ENCODE results near the gene CRYBB2.
A peak's percentile ranks its signal among the peaks of the same experiment; 100 is the strongest.
"Not testable (repeated sequence)": the region's sequence is repeated elsewhere in the genome, so short reads cannot be mapped to it uniquely, and the experiment has no call there.

CRYBB2 gene

GRCh38 chr22:25200967-25201366, 18.5 kb upstream of the CRYBB2 start:
- DNase-seq, result no peak

- DNase-seq, result no peak
Measured at GRCh38 chr22:25201557-25202273, 17.7 kb upstream of the CRYBB2 start.

GRCh38 chr22:25202290-25202921, 17.0 kb upstream of the CRYBB2 start:
- DNase-seq, result peak; percentile 6

- DNase-seq, result no peak
Measured at GRCh38 chr22:25203082-25203481, 16.4 kb upstream of the CRYBB2 start.

GRCh38 chr22:25204547-25204946, 14.9 kb upstream of the CRYBB2 start:
- not testable (repeated sequence) for DNase-seq

GRCh38 chr22:25205847-25206246, 13.6 kb upstream of the CRYBB2 start:
- DNase-seq, result no peak

GRCh38 chr22:25206998-25207397, 12.4 kb upstream of the CRYBB2 start:
- no peak for DNase-seq

GRCh38 chr22:25207553-25208157, 11.8 kb upstream of the CRYBB2 start:
- no peak for DNase-seq

- no peak for DNase-seq
Measured at GRCh38 chr22:25208328-25208727, 11.1 kb upstream of the CRYBB2 start.

GRCh38 chr22:25208743-25209505, 10.5 kb upstream of the CRYBB2 start:
- DNase-seq, result no peak

GRCh38 chr22:25210793-25211192, 8.6 kb upstream of the CRYBB2 start:
- DNase-seq, result no peak

- no peak for DNase-seq
Measured at GRCh38 chr22:25212337-25212736, 7.1 kb upstream of the CRYBB2 start.

GRCh38 chr22:25213221-25213620, 6.2 kb upstream of the CRYBB2 start:
- no peak for DNase-seq

GRCh38 chr22:25216230-25216629, 3.2 kb upstream of the CRYBB2 start:
- DNase-seq, result no peak

- DNase-seq, result no peak
Measured at GRCh38 chr22:25219948-25220442, 556 bp downstream of the CRYBB2 start.

- DNase-seq, result no peak
Measured at GRCh38 chr22:25221790-25222189, 2.4 kb downstream of the CRYBB2 start.

- no peak for DNase-seq
Measured at GRCh38 chr22:25223269-25223850, 3.9 kb downstream of the CRYBB2 start.

- no peak for DNase-seq
Measured at GRCh38 chr22:25228822-25229221, 9.4 kb downstream of the CRYBB2 start.

- not testable (repeated sequence) for DNase-seq
Measured at GRCh38 chr22:25230760-25231159, 11.3 kb downstream of the CRYBB2 start.

- no peak for DNase-seq
Measured at GRCh38 chr22:25232301-25232700, 12.9 kb downstream of the CRYBB2 start.

- not testable (repeated sequence) for DNase-seq
Measured at GRCh38 chr22:25233706-25234105, 14.3 kb downstream of the CRYBB2 start.

GRCh38 chr22:25235547-25236290, 16.3 kb downstream of the CRYBB2 start:
- peak; percentile 24 for DNase-seq

Measured in central memory CD4-positive, alpha-beta T cell (primary cell).